Gastroesophageal sphincter (tissue), 3 donors: Measurements from ENCODE around the gene SH3RF1.

Source experiments
- CTCF ChIP-seq, 4 experiments: fragments of 200-600 bp in 2 of 4; fragments of 450-650 bp in 2 of 4; sonication (generic) in 1 of 4; IDR thresholded peaks; one replicate each; pipeline ENCODE4 v1.5.1; 2017 to 2019; ENCODE audit warnings: antibody characterized with exemption in 4 of 4, mild to moderate bottlenecking in 2 of 4, moderate library complexity in 2 of 4
- POLR2A ChIP-seq, 2 donors: fragments of 450-650 bp; IDR thresholded peaks; one replicate each; pipeline ENCODE4 v1.6.1; 2017; ENCODE audit warnings: antibody characterized with exemption in 2 of 2, mild to moderate bottlenecking in 2 of 2, moderate library complexity in 1 of 2

- no peak for TF ChIP-seq CTCF (IDR thresholded peaks at IDR 0.05)
- no peak for TF ChIP-seq POLR2A (IDR thresholded peaks at IDR 0.05)
These were observed 19.2 kb downstream of the SH3RF1 start for GRCh38 chr4:169251291-169252235.
